CD4-positive, alpha-beta T cell treated with Interleukin-17A for 4 hours (primary cell): ENCODE results near the gene PPP6R3.

Source experiments
- DNase-seq: peaks from one replicate; pipeline ENCODE4 v3.0.0-alpha.2; 2020; ENCODE audit warnings: mixed read lengths

PPP6R3 gene

GRCh38 chr11:68655806-68656205, 195.3 kb downstream of the PPP6R3 start:
- no peak for DNase-seq

- DNase-seq = no peak
These were observed 196.6 kb downstream of the PPP6R3 start for GRCh38 chr11:68657021-68657780.

GRCh38 chr11:68658097-68658496, 197.5 kb downstream of the PPP6R3 start:
- no peak for DNase-seq

- DNase-seq = no peak
These were observed 198.1 kb downstream of the PPP6R3 start for GRCh38 chr11:68658661-68659060.

- DNase-seq = no peak
These were observed 198.8 kb downstream of the PPP6R3 start for GRCh38 chr11:68659158-68659921.

GRCh38 chr11:68660066-68660810, 199.7 kb downstream of the PPP6R3 start:
- no peak for DNase-seq

- no peak for DNase-seq
These were observed 200.5 kb downstream of the PPP6R3 start for GRCh38 chr11:68661014-68661413.

GRCh38 chr11:68661697-68662603, 201.4 kb downstream of the PPP6R3 start:
- no peak for DNase-seq

GRCh38 chr11:68663482-68664010, 203.0 kb downstream of the PPP6R3 start:
- no peak for DNase-seq

- no peak for DNase-seq
These were observed 203.6 kb downstream of the PPP6R3 start for GRCh38 chr11:68664141-68664540.

- no peak for DNase-seq
These were observed 204.4 kb downstream of the PPP6R3 start for GRCh38 chr11:68664906-68665305.
